WTC11 (cell line): Measurements from ENCODE around the gene RBFOX1. TPM values are rescaled to one million over a fixed set of nuclear protein-coding genes. Genes with fewer than 3 reads are reported as not detected.

Experiments used
- ATAC-seq: fragments of 200-7000 bp; cut with Tn5 transposase; 2 replicates; pipeline ENCODE4 v1.10.0; 2021; ENCODE audit warnings: mild to moderate bottlenecking, moderate library complexity
- CTCF ChIA-PET: fragments of 300-600 bp; sonication (Branson Sonifier 250); formaldehyde crosslinking; loops from one replicate; lab custom pipeline; 2021; ENCODE audit warnings: antibody characterized with exemption; lab: Charles Lee
- POLR2A ChIA-PET: fragments of 350-600 bp; sonication (Branson Sonifier 250); formaldehyde crosslinking; loops from one replicate; lab custom pipeline; 2021; ENCODE audit warnings: antibody characterized with exemption; lab: Charles Lee
- DNase-seq: peaks from one replicate; pipeline ENCODE4 v3.0.0; 2021; ENCODE audit warnings: low spot score
- H3K27ac Mint-ChIP-seq: 2 replicates; pipeline ENCODE4 v1.8.0; 2021; ENCODE audit warnings: mixed read lengths
- H3K27me3 Mint-ChIP-seq: 2 replicates; pipeline ENCODE4 v1.8.0; 2021; ENCODE audit warnings: low read depth, mild to moderate bottlenecking, moderate library complexity, mixed read lengths
- H3K36me3 Mint-ChIP-seq: 2 replicates; pipeline ENCODE4 v1.8.0; 2021; ENCODE audit warnings: mixed read lengths
- H3K4me1 Mint-ChIP-seq: 2 replicates; pipeline ENCODE4 v1.8.0; 2022; ENCODE audit warnings: mixed read lengths
- H3K4me3 Mint-ChIP-seq: 2 replicates; pipeline ENCODE4 v1.8.0; 2021; ENCODE audit warnings: mild to moderate bottlenecking, moderate library complexity, mixed read lengths
- H3K9me3 Mint-ChIP-seq: 2 replicates; pipeline ENCODE4 v1.8.0; 2021; ENCODE audit warnings: mixed read lengths
- ESRRA ChIP-seq: sonication (generic); formaldehyde crosslinking; IDR thresholded peaks from 2 replicates; pipeline ENCODE4 v1.8.1; 2022; ENCODE audit warnings: mild to moderate bottlenecking, missing genetic modification reagents, borderline replicate concordance
- JUN ChIP-seq: sonication (generic); formaldehyde crosslinking; IDR thresholded peaks from 2 replicates; pipeline ENCODE4 v1.8.0; 2023; ENCODE audit warnings: mild to moderate bottlenecking, missing genetic modification reagents
- KAT7 ChIP-seq: sonication (generic); formaldehyde crosslinking; IDR thresholded peaks from 2 replicates; pipeline ENCODE4 v1.8.1; 2023; ENCODE audit warnings: missing genetic modification reagents, mild to moderate bottlenecking, borderline replicate concordance
- MXD4 ChIP-seq: fragments of 250-450 bp; sonication (Bioruptor Pico); IDR thresholded peaks from 2 replicates; pipeline ENCODE4 v1.8.0; 2021; ENCODE audit warnings: mild to moderate bottlenecking, moderate library complexity, borderline replicate concordance
- NFATC4 ChIP-seq: fragments of 250-450 bp; sonication (Bioruptor Pico); IDR thresholded peaks from 2 replicates; pipeline ENCODE4 v1.9.0; 2021; ENCODE audit warnings: mild to moderate bottlenecking
- NFE2L1 ChIP-seq: sonication (generic); formaldehyde crosslinking; IDR thresholded peaks from 2 replicates; pipeline ENCODE4 v1.8.1; 2023; ENCODE audit warnings: missing genetic modification reagents
- NR2C2 ChIP-seq: sonication (generic); formaldehyde crosslinking; IDR thresholded peaks from 2 replicates; pipeline ENCODE4 v1.8.0; 2022; ENCODE audit warnings: mild to moderate bottlenecking, missing genetic modification reagents
- OVOL2 ChIP-seq: fragments of 250-450 bp; sonication (Bioruptor Pico); IDR thresholded peaks from 2 replicates; pipeline ENCODE4 v1.9.0; 2021; ENCODE audit warnings: mild to moderate bottlenecking, borderline replicate concordance
- TCF7 ChIP-seq: sonication (generic); formaldehyde crosslinking; IDR thresholded peaks from 2 replicates; pipeline ENCODE4 v1.8.0; 2022; ENCODE audit warnings: mild to moderate bottlenecking, low read depth, missing genetic modification reagents, moderate library complexity
- ZBTB21 ChIP-seq: sonication (generic); formaldehyde crosslinking; IDR thresholded peaks from 2 replicates; pipeline ENCODE4 v1.8.1; 2023; ENCODE audit warnings: mild to moderate bottlenecking, missing genetic modification reagents, borderline replicate concordance
- ZNF232 ChIP-seq: sonication (generic); formaldehyde crosslinking; IDR thresholded peaks from 2 replicates; pipeline ENCODE4 v1.8.0; 2022; ENCODE audit warnings: mild to moderate bottlenecking, missing genetic modification reagents
- ZNF671 ChIP-seq: fragments of 250-450 bp; sonication (Bioruptor Pico); IDR thresholded peaks from 2 replicates; pipeline ENCODE4 v1.8.0; 2021; ENCODE audit warnings: mild to moderate bottlenecking
- total RNA-seq: library from RNA; stranded (reverse); gene quantifications from 3 replicates; pipeline ENCODE4 v1.2.3, GENCODE V29; 2021
- TF ChIP-seq, protein P1 (sequence below): sonication (generic); formaldehyde crosslinking; IDR thresholded peaks from 2 replicates; pipeline ENCODE4 v1.8.1; 2023; ENCODE audit warnings: mild to moderate bottlenecking, missing genetic modification reagents, moderate library complexity
- TF ChIP-seq, protein P2 (sequence below): sonication (generic); formaldehyde crosslinking; IDR thresholded peaks from 2 replicates; pipeline ENCODE4 v1.8.1; 2023; ENCODE audit warnings: mild to moderate bottlenecking, missing genetic modification reagents
- TF ChIP-seq, protein P3 (sequence below): sonication (generic); formaldehyde crosslinking; conservative IDR thresholded peaks from 2 replicates; pipeline ENCODE4 v1.8.1; 2022; ENCODE audit warnings: mild to moderate bottlenecking, missing genetic modification reagents
- TF ChIP-seq, protein P4 (sequence below): sonication (generic); formaldehyde crosslinking; IDR thresholded peaks from 2 replicates; pipeline ENCODE4 v1.8.0; 2023; ENCODE audit warnings: missing genetic modification reagents, mild to moderate bottlenecking, borderline replicate concordance
- TF ChIP-seq, protein P5 (sequence below): sonication (generic); formaldehyde crosslinking; conservative IDR thresholded peaks from 2 replicates; pipeline ENCODE4 v1.8.1; 2023; ENCODE audit warnings: mild to moderate bottlenecking, low read depth, missing genetic modification reagents, moderate library complexity
- TF ChIP-seq, protein P6 (sequence below): fragments of 250-450 bp; sonication (Bioruptor Pico); IDR thresholded peaks from 2 replicates; pipeline ENCODE4 v2.1.2; 2022; ENCODE audit warnings: mild to moderate bottlenecking, moderate library complexity
- TF ChIP-seq, protein P7 (sequence below): sonication (generic); formaldehyde crosslinking; IDR thresholded peaks from 2 replicates; pipeline ENCODE4 v1.8.0; 2022; ENCODE audit warnings: mild to moderate bottlenecking, missing genetic modification reagents

The RBFOX1 gene
- total RNA-seq, 1 experiment from 2014 or later = 1.1 TPM

DNA sequence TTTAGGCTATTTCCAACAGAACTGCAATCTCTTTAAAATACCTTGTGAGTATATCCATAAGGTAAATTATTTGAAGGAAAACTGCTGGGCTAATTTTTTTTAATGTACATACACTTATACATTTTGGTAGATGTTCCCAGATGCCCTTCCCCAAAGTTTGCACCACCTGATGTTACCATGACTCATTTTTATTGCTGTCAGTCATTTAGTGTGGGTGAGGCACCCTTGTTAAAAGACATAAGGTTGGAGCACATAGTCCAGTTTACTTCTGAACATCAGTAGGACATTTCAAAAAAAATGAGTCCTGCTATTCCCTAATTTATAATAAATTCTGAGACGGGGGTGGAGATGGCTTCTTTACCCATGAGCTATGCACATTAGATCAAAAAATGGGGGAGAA is 138.6 kb downstream of the RBFOX1 start:
- peaks cover 86% of the 10 kb centered on the region for H3K9me3 Mint-ChIP-seq
- DNase-seq = no peak
- peaks cover 10% of the 10 kb centered on the region for H3K27me3 Mint-ChIP-seq
- ATAC-seq = no peak
- ChIA-PET POLR2A (no interaction called here), CTCF (no interaction called here)
- TF ChIP-seq NFE2L1 (no peak), NR2C2 (CRISPR knock-in tag) (no peak), JUN (CRISPR knock-in tag) (no peak), ZBTB21 (no peak), TCF7 (no peak), MXD4 (CRISPR knock-in tag) (no peak), ZNF671 (CRISPR knock-in tag) (no peak), ESRRA (CRISPR knock-in tag) (no peak), OVOL2 (CRISPR knock-in tag) (no peak), ZNF232 (no peak)
- TF ChIP-seq, protein P1, sequence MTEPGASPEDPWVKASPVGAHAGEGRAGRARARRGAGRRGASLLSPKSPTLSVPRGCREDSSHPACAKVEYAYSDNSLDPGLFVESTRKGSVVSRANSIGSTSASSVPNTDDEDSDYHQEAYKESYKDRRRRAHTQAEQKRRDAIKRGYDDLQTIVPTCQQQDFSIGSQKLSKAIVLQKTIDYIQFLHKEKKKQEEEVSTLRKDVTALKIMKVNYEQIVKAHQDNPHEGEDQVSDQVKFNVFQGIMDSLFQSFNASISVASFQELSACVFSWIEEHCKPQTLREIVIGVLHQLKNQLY (CRISPR knock-in tag) = no peak
- TF ChIP-seq, protein P2, sequence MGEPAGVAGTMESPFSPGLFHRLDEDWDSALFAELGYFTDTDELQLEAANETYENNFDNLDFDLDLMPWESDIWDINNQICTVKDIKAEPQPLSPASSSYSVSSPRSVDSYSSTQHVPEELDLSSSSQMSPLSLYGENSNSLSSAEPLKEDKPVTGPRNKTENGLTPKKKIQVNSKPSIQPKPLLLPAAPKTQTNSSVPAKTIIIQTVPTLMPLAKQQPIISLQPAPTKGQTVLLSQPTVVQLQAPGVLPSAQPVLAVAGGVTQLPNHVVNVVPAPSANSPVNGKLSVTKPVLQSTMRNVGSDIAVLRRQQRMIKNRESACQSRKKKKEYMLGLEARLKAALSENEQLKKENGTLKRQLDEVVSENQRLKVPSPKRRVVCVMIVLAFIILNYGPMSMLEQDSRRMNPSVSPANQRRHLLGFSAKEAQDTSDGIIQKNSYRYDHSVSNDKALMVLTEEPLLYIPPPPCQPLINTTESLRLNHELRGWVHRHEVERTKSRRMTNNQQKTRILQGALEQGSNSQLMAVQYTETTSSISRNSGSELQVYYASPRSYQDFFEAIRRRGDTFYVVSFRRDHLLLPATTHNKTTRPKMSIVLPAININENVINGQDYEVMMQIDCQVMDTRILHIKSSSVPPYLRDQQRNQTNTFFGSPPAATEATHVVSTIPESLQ (CRISPR knock-in tag) = no peak
- TF ChIP-seq, protein P3, sequence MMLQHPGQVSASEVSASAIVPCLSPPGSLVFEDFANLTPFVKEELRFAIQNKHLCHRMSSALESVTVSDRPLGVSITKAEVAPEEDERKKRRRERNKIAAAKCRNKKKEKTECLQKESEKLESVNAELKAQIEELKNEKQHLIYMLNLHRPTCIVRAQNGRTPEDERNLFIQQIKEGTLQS (CRISPR knock-in tag) = no peak
- TF ChIP-seq, protein P4, sequence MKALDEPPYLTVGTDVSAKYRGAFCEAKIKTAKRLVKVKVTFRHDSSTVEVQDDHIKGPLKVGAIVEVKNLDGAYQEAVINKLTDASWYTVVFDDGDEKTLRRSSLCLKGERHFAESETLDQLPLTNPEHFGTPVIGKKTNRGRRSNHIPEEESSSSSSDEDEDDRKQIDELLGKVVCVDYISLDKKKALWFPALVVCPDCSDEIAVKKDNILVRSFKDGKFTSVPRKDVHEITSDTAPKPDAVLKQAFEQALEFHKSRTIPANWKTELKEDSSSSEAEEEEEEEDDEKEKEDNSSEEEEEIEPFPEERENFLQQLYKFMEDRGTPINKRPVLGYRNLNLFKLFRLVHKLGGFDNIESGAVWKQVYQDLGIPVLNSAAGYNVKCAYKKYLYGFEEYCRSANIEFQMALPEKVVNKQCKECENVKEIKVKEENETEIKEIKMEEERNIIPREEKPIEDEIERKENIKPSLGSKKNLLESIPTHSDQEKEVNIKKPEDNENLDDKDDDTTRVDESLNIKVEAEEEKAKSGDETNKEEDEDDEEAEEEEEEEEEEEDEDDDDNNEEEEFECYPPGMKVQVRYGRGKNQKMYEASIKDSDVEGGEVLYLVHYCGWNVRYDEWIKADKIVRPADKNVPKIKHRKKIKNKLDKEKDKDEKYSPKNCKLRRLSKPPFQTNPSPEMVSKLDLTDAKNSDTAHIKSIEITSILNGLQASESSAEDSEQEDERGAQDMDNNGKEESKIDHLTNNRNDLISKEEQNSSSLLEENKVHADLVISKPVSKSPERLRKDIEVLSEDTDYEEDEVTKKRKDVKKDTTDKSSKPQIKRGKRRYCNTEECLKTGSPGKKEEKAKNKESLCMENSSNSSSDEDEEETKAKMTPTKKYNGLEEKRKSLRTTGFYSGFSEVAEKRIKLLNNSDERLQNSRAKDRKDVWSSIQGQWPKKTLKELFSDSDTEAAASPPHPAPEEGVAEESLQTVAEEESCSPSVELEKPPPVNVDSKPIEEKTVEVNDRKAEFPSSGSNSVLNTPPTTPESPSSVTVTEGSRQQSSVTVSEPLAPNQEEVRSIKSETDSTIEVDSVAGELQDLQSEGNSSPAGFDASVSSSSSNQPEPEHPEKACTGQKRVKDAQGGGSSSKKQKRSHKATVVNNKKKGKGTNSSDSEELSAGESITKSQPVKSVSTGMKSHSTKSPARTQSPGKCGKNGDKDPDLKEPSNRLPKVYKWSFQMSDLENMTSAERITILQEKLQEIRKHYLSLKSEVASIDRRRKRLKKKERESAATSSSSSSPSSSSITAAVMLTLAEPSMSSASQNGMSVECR (CRISPR knock-in tag) = no peak
- TF ChIP-seq, protein P5, sequence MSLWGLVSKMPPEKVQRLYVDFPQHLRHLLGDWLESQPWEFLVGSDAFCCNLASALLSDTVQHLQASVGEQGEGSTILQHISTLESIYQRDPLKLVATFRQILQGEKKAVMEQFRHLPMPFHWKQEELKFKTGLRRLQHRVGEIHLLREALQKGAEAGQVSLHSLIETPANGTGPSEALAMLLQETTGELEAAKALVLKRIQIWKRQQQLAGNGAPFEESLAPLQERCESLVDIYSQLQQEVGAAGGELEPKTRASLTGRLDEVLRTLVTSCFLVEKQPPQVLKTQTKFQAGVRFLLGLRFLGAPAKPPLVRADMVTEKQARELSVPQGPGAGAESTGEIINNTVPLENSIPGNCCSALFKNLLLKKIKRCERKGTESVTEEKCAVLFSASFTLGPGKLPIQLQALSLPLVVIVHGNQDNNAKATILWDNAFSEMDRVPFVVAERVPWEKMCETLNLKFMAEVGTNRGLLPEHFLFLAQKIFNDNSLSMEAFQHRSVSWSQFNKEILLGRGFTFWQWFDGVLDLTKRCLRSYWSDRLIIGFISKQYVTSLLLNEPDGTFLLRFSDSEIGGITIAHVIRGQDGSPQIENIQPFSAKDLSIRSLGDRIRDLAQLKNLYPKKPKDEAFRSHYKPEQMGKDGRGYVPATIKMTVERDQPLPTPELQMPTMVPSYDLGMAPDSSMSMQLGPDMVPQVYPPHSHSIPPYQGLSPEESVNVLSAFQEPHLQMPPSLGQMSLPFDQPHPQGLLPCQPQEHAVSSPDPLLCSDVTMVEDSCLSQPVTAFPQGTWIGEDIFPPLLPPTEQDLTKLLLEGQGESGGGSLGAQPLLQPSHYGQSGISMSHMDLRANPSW (CRISPR knock-in tag) = no peak
- H3K27ac Mint-ChIP-seq = no peak overlapping the region
- no peak overlapping the region for H3K4me3 Mint-ChIP-seq
- peaks cover 67% of the 10 kb centered on the region for H3K36me3 Mint-ChIP-seq
- no peaks in the 10 kb centered on the region for H3K4me1 Mint-ChIP-seq

DNA sequence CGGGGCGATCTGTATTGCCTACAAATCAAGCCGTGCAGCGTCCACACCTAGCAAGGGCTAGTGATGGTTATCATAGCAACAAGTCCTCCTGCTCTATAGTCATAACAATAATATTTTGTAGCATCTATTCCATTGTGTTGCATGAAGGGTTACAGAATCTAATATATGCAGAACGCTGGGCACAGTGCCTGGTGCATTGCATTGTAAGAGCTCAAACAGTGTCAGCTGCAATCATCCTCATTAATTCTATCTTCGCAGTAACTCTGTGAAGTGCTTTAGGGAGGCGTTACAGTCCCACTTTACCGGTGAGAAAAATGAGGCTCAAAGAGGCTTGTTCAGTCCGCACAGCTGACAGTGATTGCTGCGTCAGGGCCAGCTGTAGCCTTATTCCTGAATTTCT is 149.4 kb downstream of the RBFOX1 start:
- Mint-ChIP-seq H3K4me3 (no peak overlapping the region), H3K9me3 (peaks cover 83% of the 10 kb centered on the region), H3K4me1 (no peaks in the 10 kb centered on the region), H3K27ac (no peak overlapping the region), H3K36me3 (peaks cover 62% of the 10 kb centered on the region), H3K27me3 (peaks cover 2% of the 10 kb centered on the region)
- ChIA-PET CTCF (no interaction called here), POLR2A (no interaction called here)
- TF ChIP-seq, protein P6, sequence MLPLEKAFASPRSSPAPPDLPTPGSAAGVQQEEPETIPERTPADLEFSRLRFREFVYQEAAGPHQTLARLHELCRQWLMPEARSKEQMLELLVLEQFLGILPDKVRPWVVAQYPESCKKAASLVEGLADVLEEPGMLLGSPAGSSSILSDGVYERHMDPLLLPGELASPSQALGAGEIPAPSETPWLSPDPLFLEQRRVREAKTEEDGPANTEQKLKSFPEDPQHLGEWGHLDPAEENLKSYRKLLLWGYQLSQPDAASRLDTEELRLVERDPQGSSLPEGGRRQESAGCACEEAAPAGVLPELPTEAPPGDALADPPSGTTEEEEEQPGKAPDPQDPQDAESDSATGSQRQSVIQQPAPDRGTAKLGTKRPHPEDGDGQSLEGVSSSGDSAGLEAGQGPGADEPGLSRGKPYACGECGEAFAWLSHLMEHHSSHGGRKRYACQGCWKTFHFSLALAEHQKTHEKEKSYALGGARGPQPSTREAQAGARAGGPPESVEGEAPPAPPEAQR (CRISPR knock-in tag) = no peak
- TF ChIP-seq NFATC4 (CRISPR knock-in tag) = no peak
- TF ChIP-seq, protein P7, sequence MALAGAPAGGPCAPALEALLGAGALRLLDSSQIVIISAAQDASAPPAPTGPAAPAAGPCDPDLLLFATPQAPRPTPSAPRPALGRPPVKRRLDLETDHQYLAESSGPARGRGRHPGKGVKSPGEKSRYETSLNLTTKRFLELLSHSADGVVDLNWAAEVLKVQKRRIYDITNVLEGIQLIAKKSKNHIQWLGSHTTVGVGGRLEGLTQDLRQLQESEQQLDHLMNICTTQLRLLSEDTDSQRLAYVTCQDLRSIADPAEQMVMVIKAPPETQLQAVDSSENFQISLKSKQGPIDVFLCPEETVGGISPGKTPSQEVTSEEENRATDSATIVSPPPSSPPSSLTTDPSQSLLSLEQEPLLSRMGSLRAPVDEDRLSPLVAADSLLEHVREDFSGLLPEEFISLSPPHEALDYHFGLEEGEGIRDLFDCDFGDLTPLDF = no peak
- TF ChIP-seq KAT7 (CRISPR knock-in tag) = no peak
- TF ChIP-seq, protein P5 (CRISPR knock-in tag) = no peak
- ATAC-seq (no peak), DNase-seq (no peak)
